Measurements from ENCODE around the gene OXA1L. TPM values are rescaled to one million over a fixed set of nuclear protein-coding genes. Genes with fewer than 3 reads are reported as not detected.

The OXA1L gene
- polyA plus RNA-seq (2013): 77.7 and 78.2 TPM in 2 replicates

DNA sequence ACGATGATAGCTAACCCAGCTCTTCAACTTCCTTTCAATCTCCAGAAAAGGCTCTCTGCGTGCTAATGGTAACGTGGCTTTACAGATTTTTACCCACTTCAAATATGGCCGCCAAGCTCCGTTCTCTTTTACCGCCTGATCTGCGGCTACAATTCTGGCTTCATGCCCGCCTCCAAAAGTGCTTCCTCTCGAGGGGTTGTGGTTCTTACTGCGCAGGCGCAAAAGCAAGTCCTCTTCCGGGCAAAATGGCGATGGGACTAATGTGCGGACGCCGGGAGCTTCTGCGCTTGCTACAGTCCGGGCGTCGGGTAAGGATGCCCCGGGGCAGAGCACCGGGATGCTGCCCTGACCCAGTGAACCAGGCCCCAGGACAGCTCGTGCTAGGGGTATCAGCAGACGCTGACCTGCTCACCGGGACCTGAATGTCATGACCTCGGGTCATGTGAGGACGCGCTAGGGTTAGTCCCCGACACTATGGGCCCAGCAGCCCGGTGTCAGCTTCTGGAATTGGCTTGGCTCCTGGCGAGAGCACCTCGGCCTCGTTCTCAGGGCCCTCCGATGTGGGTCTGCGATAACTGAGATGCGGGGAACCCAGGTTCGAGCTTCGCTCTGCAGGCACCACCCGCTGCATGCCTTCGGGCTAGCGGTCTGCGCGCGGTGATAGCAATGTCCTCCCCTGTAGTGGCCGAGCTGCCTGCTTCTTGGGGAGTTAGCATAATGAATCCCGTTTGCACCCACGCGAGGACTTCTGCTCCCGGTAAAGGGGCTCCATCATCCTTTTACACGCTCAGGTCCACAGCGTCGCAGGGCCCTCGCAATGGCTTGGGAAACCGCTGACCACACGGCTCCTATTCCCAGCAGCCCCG is at the start of gene OXA1L:
Gene OXA1L (plus strand): TSS at position 232 of the 866 bp plus-strand sequence. CDS start 14 bp downstream, at position 246.
- Histone ChIP-seq H2BK5ac (ENCODE audit: low read depth, low read length, poor library complexity) (peak within 1 kb of the TSS; percentile 65), H3K4ac (ENCODE audit: low read depth, low read length) (peak within 1 kb of the TSS; percentile 65), H3K79me2 (ENCODE audit: control insufficient read depth, insufficient read depth, low read length, poor library complexity) (peaks cover 7% of the 10 kb centered on the region), H3K36me3 (ENCODE audit: control insufficient read depth in 1 of 2, insufficient read depth in 2 of 2, low read length in 2 of 2) (peaks cover 15 to 28% of the 10 kb centered on the region in 2 experiments), H2BK12ac (ENCODE audit: low read length) (no peak within 1 kb of the TSS), H3K27me3 (ENCODE audit: insufficient read depth, low read length) (no peaks in the 10 kb centered on the region), H3K9ac (ENCODE audit: low read length) (peak within 1 kb of the TSS; percentile 83), H4K91ac (ENCODE audit: low read depth, low read length) (peak within 1 kb of the TSS; percentile 86), H2AK5ac (ENCODE audit: low read length) (peak within 1 kb of the TSS; percentile 48), H3K9me3 (ENCODE audit: insufficient read depth, low read depth, low read length) (peaks cover 1% of the 10 kb centered on the region), H3K14ac (ENCODE audit: low read length) (peak within 1 kb of the TSS; percentile 89), H2AFZ (ENCODE audit: insufficient read depth, low read length, poor library complexity) (peak within 1 kb of the TSS; percentile 97), H3K4me2 (ENCODE audit: low read length) (peak within 1 kb of the TSS; percentile 77), H3K4me1 (ENCODE audit: control insufficient read depth in 1 of 2, insufficient read depth in 2 of 2, low read length in 2 of 2) (peaks cover 3 to 4% of the 10 kb centered on the region in 2 experiments), H4K8ac (ENCODE audit: low read depth, low read length) (peak within 1 kb of the TSS; percentile 97), H3K79me1 (ENCODE audit: low read length) (peaks cover 9% of the 10 kb centered on the region), H4K12ac (ENCODE audit: low read depth, low read length) (peak within 1 kb of the TSS; percentile 99), H3K27ac (ENCODE audit: low read depth, low read length) (peak within 1 kb of the TSS; percentile 23), H3K4me3 (ENCODE audit: low read depth, low read length) (peak within 1 kb of the TSS; percentile 95), H3K23ac (ENCODE audit: low read length) (no peak within 1 kb of the TSS), H2BK120ac (ENCODE audit: insufficient read depth, low read length, poor library complexity) (peak within 1 kb of the TSS; percentile 48), H3K18ac (ENCODE audit: low read length) (peak within 1 kb of the TSS; percentile 57)
- peak; percentile 92 to 99 for DNase-seq
- WGBS (ENCODE audit: extremely low coverage, insufficient coverage, insufficient read length): no CpG with 5 or more reads among the region's 56 CpGs

DNA sequence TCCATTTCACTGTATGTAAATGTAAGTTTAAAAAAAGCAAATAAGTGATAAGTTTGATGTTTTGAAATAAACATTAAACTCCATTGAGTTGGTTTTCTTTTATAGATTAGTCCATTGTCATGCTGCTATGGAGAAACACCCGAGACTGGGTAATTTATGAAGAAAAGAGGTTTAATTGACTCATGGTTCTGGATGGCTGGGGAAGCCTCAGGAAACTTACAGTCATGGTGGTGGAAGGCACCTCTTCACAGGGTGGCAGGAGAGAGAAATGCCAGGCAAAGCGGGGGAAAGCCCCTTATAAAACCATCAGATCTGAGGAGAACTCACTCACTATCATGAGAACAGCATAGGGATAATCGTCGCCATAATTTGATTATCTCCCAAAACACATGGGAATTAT is 48.4 kb upstream of the OXA1L start:
- no peak overlapping the region for H4K12ac ChIP-seq (ENCODE audit: low read depth, low read length)
- no CpG with 5 or more reads among the region's 4 CpGs for WGBS (ENCODE audit: extremely low coverage, insufficient coverage, insufficient read length)
- H3K23ac ChIP-seq (ENCODE audit: low read length): no peak overlapping the region
- no peak overlapping the region for H2BK5ac ChIP-seq (ENCODE audit: low read depth, low read length, poor library complexity)
- no peak overlapping the region for H4K91ac ChIP-seq (ENCODE audit: low read depth, low read length)
- no peak overlapping the region for H2BK12ac ChIP-seq (ENCODE audit: low read length)
- no peak for DNase-seq
- no peak overlapping the region for H3K14ac ChIP-seq (ENCODE audit: low read length)
- no peaks in the 10 kb centered on the region for H3K27me3 ChIP-seq (ENCODE audit: insufficient read depth, low read length)
- no peak overlapping the region for H3K27ac ChIP-seq (ENCODE audit: low read depth, low read length)
- no peaks in the 10 kb centered on the region for H3K79me1 ChIP-seq (ENCODE audit: low read length)
- no peak overlapping the region for H3K9ac ChIP-seq (ENCODE audit: low read length)
- H2AK5ac ChIP-seq (ENCODE audit: low read length): no peak overlapping the region
- H3K79me2 ChIP-seq (ENCODE audit: control insufficient read depth, insufficient read depth, low read length, poor library complexity): no peaks in the 10 kb centered on the region
- no peak overlapping the region for H2BK120ac ChIP-seq (ENCODE audit: insufficient read depth, low read length, poor library complexity)
- no peak overlapping the region for H2AFZ ChIP-seq (ENCODE audit: insufficient read depth, low read length, poor library complexity)
- no peak overlapping the region for H3K4me3 ChIP-seq (ENCODE audit: low read depth, low read length)
- peaks cover 10% of the 10 kb centered on the region for H3K9me3 ChIP-seq (ENCODE audit: insufficient read depth, low read depth, low read length)
- no peak overlapping the region for H3K4ac ChIP-seq (ENCODE audit: low read depth, low read length)
- H3K36me3 ChIP-seq (ENCODE audit: control insufficient read depth in 1 of 2, insufficient read depth in 2 of 2, low read length in 2 of 2): no peaks in the 10 kb centered on the region
- no peak overlapping the region for H3K4me2 ChIP-seq (ENCODE audit: low read length)
- H3K4me1 ChIP-seq (ENCODE audit: control insufficient read depth in 1 of 2, insufficient read depth in 2 of 2, low read length in 2 of 2): no peaks in the 10 kb centered on the region
- H4K8ac ChIP-seq (ENCODE audit: low read depth, low read length): no peak overlapping the region
- H3K18ac ChIP-seq (ENCODE audit: low read length): no peak overlapping the region

GRCh38 chr14:22721213-22721612 is 45.3 kb upstream of the OXA1L start:
- no peak overlapping the region for H3K23ac ChIP-seq (ENCODE audit: low read length)
- H3K4me3 ChIP-seq (ENCODE audit: low read depth, low read length): no peak overlapping the region
- no peaks in the 10 kb centered on the region for H3K27me3 ChIP-seq (ENCODE audit: insufficient read depth, low read length)
- no peak overlapping the region for H4K91ac ChIP-seq (ENCODE audit: low read depth, low read length)
- H3K27ac ChIP-seq (ENCODE audit: low read depth, low read length): no peak overlapping the region
- no peak for DNase-seq
- no peak overlapping the region for H4K8ac ChIP-seq (ENCODE audit: low read depth, low read length)
- no peaks in the 10 kb centered on the region for H3K4me1 ChIP-seq (ENCODE audit: control insufficient read depth in 1 of 2, insufficient read depth in 2 of 2, low read length in 2 of 2)
- no peak overlapping the region for H2BK5ac ChIP-seq (ENCODE audit: low read depth, low read length, poor library complexity)
- no peak overlapping the region for H2BK120ac ChIP-seq (ENCODE audit: insufficient read depth, low read length, poor library complexity)
- no peak overlapping the region for H4K12ac ChIP-seq (ENCODE audit: low read depth, low read length)
- no peak overlapping the region for H3K14ac ChIP-seq (ENCODE audit: low read length)
- WGBS (ENCODE audit: extremely low coverage, insufficient coverage, insufficient read length): no CpG with 5 or more reads among the region's 2 CpGs
- H2AFZ ChIP-seq (ENCODE audit: insufficient read depth, low read length, poor library complexity): no peak overlapping the region
- no peak overlapping the region for H3K4ac ChIP-seq (ENCODE audit: low read depth, low read length)
- H2BK12ac ChIP-seq (ENCODE audit: low read length): no peak overlapping the region
- H3K4me2 ChIP-seq (ENCODE audit: low read length): no peak overlapping the region
- no peaks in the 10 kb centered on the region for H3K79me2 ChIP-seq (ENCODE audit: control insufficient read depth, insufficient read depth, low read length, poor library complexity)
- H3K9me3 ChIP-seq (ENCODE audit: insufficient read depth, low read depth, low read length): peaks cover 7% of the 10 kb centered on the region
- no peak overlapping the region for H3K18ac ChIP-seq (ENCODE audit: low read length)
- H3K79me1 ChIP-seq (ENCODE audit: low read length): no peaks in the 10 kb centered on the region
- no peak overlapping the region for H3K9ac ChIP-seq (ENCODE audit: low read length)
- no peak overlapping the region for H2AK5ac ChIP-seq (ENCODE audit: low read length)
- no peaks in the 10 kb centered on the region for H3K36me3 ChIP-seq (ENCODE audit: control insufficient read depth in 1 of 2, insufficient read depth in 2 of 2, low read length in 2 of 2)

GRCh38 chr14:22723815-22724214 is 42.7 kb upstream of the OXA1L start:
- no peak overlapping the region for H2BK120ac ChIP-seq (ENCODE audit: insufficient read depth, low read length, poor library complexity)
- no peak overlapping the region for H3K27ac ChIP-seq (ENCODE audit: low read depth, low read length)
- H3K9ac ChIP-seq (ENCODE audit: low read length): no peak overlapping the region
- H3K18ac ChIP-seq (ENCODE audit: low read length): no peak overlapping the region
- H4K91ac ChIP-seq (ENCODE audit: low read depth, low read length): no peak overlapping the region
- no peaks in the 10 kb centered on the region for H3K27me3 ChIP-seq (ENCODE audit: insufficient read depth, low read length)
- no peak overlapping the region for H3K23ac ChIP-seq (ENCODE audit: low read length)
- H4K12ac ChIP-seq (ENCODE audit: low read depth, low read length): no peak overlapping the region
- H3K4me3 ChIP-seq (ENCODE audit: low read depth, low read length): no peak overlapping the region
- H2BK5ac ChIP-seq (ENCODE audit: low read depth, low read length, poor library complexity): no peak overlapping the region
- no peaks in the 10 kb centered on the region for H3K79me1 ChIP-seq (ENCODE audit: low read length)
- H2AFZ ChIP-seq (ENCODE audit: insufficient read depth, low read length, poor library complexity): no peak overlapping the region
- H3K14ac ChIP-seq (ENCODE audit: low read length): no peak overlapping the region
- H2BK12ac ChIP-seq (ENCODE audit: low read length): no peak overlapping the region
- no peak overlapping the region for H4K8ac ChIP-seq (ENCODE audit: low read depth, low read length)
- no peaks in the 10 kb centered on the region for H3K36me3 ChIP-seq (ENCODE audit: control insufficient read depth in 1 of 2, insufficient read depth in 2 of 2, low read length in 2 of 2)
- H2AK5ac ChIP-seq (ENCODE audit: low read length): no peak overlapping the region
- no CpG with 5 or more reads among the region's 1 CpG for WGBS (ENCODE audit: extremely low coverage, insufficient coverage, insufficient read length)
- no peak overlapping the region for H3K4me2 ChIP-seq (ENCODE audit: low read length)
- no peaks in the 10 kb centered on the region for H3K79me2 ChIP-seq (ENCODE audit: control insufficient read depth, insufficient read depth, low read length, poor library complexity)
- no peak for DNase-seq
- no peak overlapping the region for H3K4ac ChIP-seq (ENCODE audit: low read depth, low read length)
- peaks cover 7% of the 10 kb centered on the region for H3K9me3 ChIP-seq (ENCODE audit: insufficient read depth, low read depth, low read length)
- H3K4me1 ChIP-seq (ENCODE audit: control insufficient read depth in 1 of 2, insufficient read depth in 2 of 2, low read length in 2 of 2): no peaks in the 10 kb centered on the region

Measured in trophoblast cell (in vitro differentiated cells and primary cell).